HEK293 (cell line): Measurements from ENCODE around the gene DIDO1.

Experiments
- CTCF ChIA-PET: fragments of 350-600 bp; formaldehyde crosslinking; extraction: SDS; loops from one replicate; lab custom pipeline; 2021; ENCODE audit warnings: antibody characterized with exemption; lab: Yijun Ruan, JAX
- POLR2A ChIA-PET: fragments of 300-600 bp; formaldehyde crosslinking; extraction: SDS; loops from one replicate; lab custom pipeline; 2020; ENCODE audit warnings: antibody characterized with exemption, inconsistent platforms; lab: Yijun Ruan, JAX
- H3K27ac ChIP-seq: fragments of 200-500 bp; sonication (Bioruptor generic); 2 replicates; pipeline ENCODE4 v1.5.1; 2014; ENCODE audit warnings: low read depth, low read length, control low read depth, inconsistent platforms; ENCODE audit errors: extremely low read depth
- H3K36me3 ChIP-seq, 2 experiments: fragments of 200-500 bp in 1 of 2; sonication (Bioruptor generic) in 1 of 2; 1 replicate in 1 of 2; 2 replicates in 1 of 2; pipeline ENCODE4 v1.5.1; 2014 to 2017; ENCODE audit warnings: inconsistent platforms in 2 of 2, low read length in 2 of 2; ENCODE audit not compliant: control insufficient read depth in 2 of 2, insufficient read depth in 1 of 2
- H3K4me1 ChIP-seq: fragments of 200-500 bp; sonication (Bioruptor generic); 2 replicates; pipeline ENCODE4 v1.5.1; 2014; ENCODE audit warnings: mild to moderate bottlenecking, low read length, inconsistent platforms; ENCODE audit not compliant: control insufficient read depth, insufficient read depth
- H3K4me3 ChIP-seq: 2 replicates; pipeline ENCODE4 v1.5.1; 2011; ENCODE audit warnings: low read depth, mild to moderate bottlenecking, control low read depth, low read length, moderate library complexity
- H3K9me3 ChIP-seq: fragments of 200-500 bp; sonication (Bioruptor generic); 2 replicates; pipeline ENCODE4 v1.5.1; 2014; ENCODE audit warnings: low read depth, low read length, inconsistent platforms; ENCODE audit not compliant: control insufficient read depth, insufficient read depth
- GLI4 ChIP-seq: fragments of 450-650 bp; formaldehyde crosslinking; IDR thresholded peaks from 2 replicates; pipeline ENCODE4 v1.5.1; 2016; ENCODE audit warnings: missing biosample characterization, missing genetic modification characterization
- GLIS2 ChIP-seq: fragments of 450-650 bp; formaldehyde crosslinking; IDR thresholded peaks from 2 replicates; pipeline ENCODE4 v1.5.1; 2016; ENCODE audit warnings: missing biosample characterization, missing genetic modification characterization
- HOXA7 ChIP-seq: sonication (generic); formaldehyde crosslinking; IDR thresholded peaks from 2 replicates; pipeline ENCODE4 v1.8.1; 2022; ENCODE audit warnings: missing genetic modification reagents, borderline replicate concordance
- KLF7 ChIP-seq: fragments of 450-650 bp; formaldehyde crosslinking; IDR thresholded peaks from 2 replicates; pipeline ENCODE4 v1.5.1; 2016; ENCODE audit warnings: missing biosample characterization, missing genetic modification characterization, borderline replicate concordance
- OVOL3 ChIP-seq: fragments of 450-650 bp; formaldehyde crosslinking; IDR thresholded peaks from 2 replicates; pipeline ENCODE4 v1.5.1; 2016; ENCODE audit warnings: missing biosample characterization, missing genetic modification characterization
- PRDM1 ChIP-seq: fragments of 450-650 bp; formaldehyde crosslinking; IDR thresholded peaks from 2 replicates; pipeline ENCODE4; 2016; ENCODE audit warnings: missing biosample characterization, missing genetic modification characterization
- ZBTB48 ChIP-seq: fragments of 450-650 bp; formaldehyde crosslinking; IDR thresholded peaks from 2 replicates; pipeline ENCODE4 v1.5.1; 2016; ENCODE audit warnings: missing biosample characterization, missing genetic modification characterization
- ZEB2 ChIP-seq: fragments of 450-650 bp; formaldehyde crosslinking; IDR thresholded peaks from 2 replicates; pipeline ENCODE4 v1.5.1; 2016; ENCODE audit warnings: missing biosample characterization, missing genetic modification characterization
- ZNF146 ChIP-seq: fragments of 450-650 bp; formaldehyde crosslinking; IDR thresholded peaks from 2 replicates; pipeline ENCODE4 v1.5.1; 2016; ENCODE audit warnings: missing biosample characterization, missing genetic modification characterization
- ZNF19 ChIP-seq: fragments of 450-650 bp; formaldehyde crosslinking; IDR thresholded peaks from 2 replicates; pipeline ENCODE4; 2016; ENCODE audit warnings: missing biosample characterization, missing genetic modification characterization, low read depth
- ZNF211 ChIP-seq: fragments of 450-650 bp; formaldehyde crosslinking; IDR thresholded peaks from 2 replicates; pipeline ENCODE4 v1.5.1; 2016; ENCODE audit warnings: low read depth, missing biosample characterization, missing genetic modification characterization
- ZNF248 ChIP-seq: fragments of 450-650 bp; formaldehyde crosslinking; IDR thresholded peaks from 2 replicates; pipeline ENCODE4 v1.5.1; 2017; ENCODE audit warnings: missing biosample characterization, missing genetic modification characterization
- ZNF274 ChIP-seq, 2 experiments: fragments of 200-500 bp in 1 of 2; fragments of 450-650 bp in 1 of 2; sonication (Bioruptor generic) in 1 of 2; formaldehyde crosslinking in 1 of 2; IDR thresholded peaks; 2 replicates each; pipeline versions ENCODE4 v1.5.1 to v1.6.1; 2014 to 2016; ENCODE audit warnings: borderline replicate concordance in 1 of 2, inconsistent platforms in 1 of 2, low read length in 1 of 2, missing biosample characterization in 1 of 2, missing genetic modification characterization in 1 of 2
- ZNF292 ChIP-seq: fragments of 450-650 bp; formaldehyde crosslinking; IDR thresholded peaks from 2 replicates; pipeline ENCODE4 v1.5.1; 2016; ENCODE audit warnings: low read depth, missing biosample characterization, missing genetic modification characterization, borderline replicate concordance
- ZNF354C ChIP-seq: fragments of 450-650 bp; formaldehyde crosslinking; IDR thresholded peaks from 2 replicates; pipeline ENCODE4 v1.5.1; 2016; ENCODE audit warnings: missing biosample characterization, missing genetic modification characterization, low read depth, borderline replicate concordance
- ZNF362 ChIP-seq: fragments of 450-650 bp; formaldehyde crosslinking; IDR thresholded peaks from 2 replicates; pipeline ENCODE4 v1.5.1; 2016; ENCODE audit warnings: missing biosample characterization, missing genetic modification characterization
- ZNF423 ChIP-seq: fragments of 450-650 bp; formaldehyde crosslinking; IDR thresholded peaks from 2 replicates; pipeline ENCODE4 v1.5.1; 2016; ENCODE audit warnings: missing biosample characterization, missing genetic modification characterization
- ZNF585B ChIP-seq: fragments of 450-650 bp; formaldehyde crosslinking; IDR thresholded peaks from 2 replicates; pipeline ENCODE4 v1.5.1; 2016; ENCODE audit warnings: missing biosample characterization, missing genetic modification characterization
- ZNF701 ChIP-seq: fragments of 450-650 bp; formaldehyde crosslinking; IDR thresholded peaks from 2 replicates; pipeline ENCODE4 v1.5.1; 2016; ENCODE audit warnings: missing biosample characterization, missing genetic modification characterization
- ZNF777 ChIP-seq: fragments of 450-650 bp; formaldehyde crosslinking; IDR thresholded peaks from 2 replicates; pipeline ENCODE4 v1.5.1; 2017; ENCODE audit warnings: missing biosample characterization, missing genetic modification characterization, borderline replicate concordance
- ZSCAN30 ChIP-seq: fragments of 450-650 bp; IDR thresholded peaks from 2 replicates; pipeline ENCODE4 v1.5.1; 2018; ENCODE audit warnings: missing biosample characterization, mild to moderate bottlenecking, missing genetic modification characterization, moderate library complexity
- ZSCAN5A ChIP-seq: fragments of 450-650 bp; formaldehyde crosslinking; IDR thresholded peaks from 2 replicates; pipeline ENCODE4 v1.5.1; 2016; ENCODE audit warnings: missing biosample characterization, missing genetic modification characterization
- TF ChIP-seq, protein P1 (sequence below): fragments of 450-650 bp; formaldehyde crosslinking; IDR thresholded peaks from 2 replicates; pipeline ENCODE4 v1.5.1; 2016; ENCODE audit warnings: missing biosample characterization, missing genetic modification characterization
- TF ChIP-seq, protein P2 (sequence below): fragments of 450-650 bp; formaldehyde crosslinking; IDR thresholded peaks from 2 replicates; pipeline ENCODE4 v1.5.0; 2017; ENCODE audit warnings: missing biosample characterization, missing genetic modification characterization, borderline replicate concordance

DIDO1 gene

GRCh38 chr20:62839816-62840215 is 86.5 kb downstream of the DIDO1 start (continued):
- TF ChIP-seq ZNF274 (IDR thresholded peaks at IDR 0.05; ENCODE audit: low read length) (no peak), ZNF274 (tag by site-specific recombination; IDR thresholded peaks at IDR 0.05; ENCODE audit: borderline replicate concordance) (no peak), ZSCAN30 (tag by site-specific recombination) (no peak), GLI4 (tag by site-specific recombination) (no peak)

GRCh38 chr20:62839261-62839660 is 87.0 kb downstream of the DIDO1 start:
- peaks cover 0 to 44% of the 10 kb centered on the region in 2 experiments; a peak in 2 of 3 replicates for H3K36me3 ChIP-seq
- H3K4me3 ChIP-seq = no peak overlapping the region
- CTCF ChIA-PET = interaction anchor here (1.4 kb wide), 1 partner anchor 170 kb away, joined by 6 read pairs; no protein-coding TSS in a partner anchor
- H3K27ac ChIP-seq = no peak overlapping the region
- POLR2A ChIA-PET = no interaction called here
- TF ChIP-seq ZNF585B (tag by site-specific recombination) (no peak), HOXA7 (CRISPR knock-in tag) (no peak), ZNF19 (no peak), ZNF146 (tag by site-specific recombination) (no peak), GLIS2 (tag by site-specific recombination) (no peak), ZNF423 (no peak), ZNF701 (tag by site-specific recombination) (no peak), ZNF362 (tag by site-specific recombination) (no peak), ZNF211 (tag by site-specific recombination) (no peak), OVOL3 (tag by site-specific recombination) (no peak), ZBTB48 (tag by site-specific recombination) (no peak), KLF7 (tag by site-specific recombination) (no peak), ZNF777 (tag by site-specific recombination) (no peak), PRDM1 (no peak), ZEB2 (tag by site-specific recombination) (no peak)
- TF ChIP-seq, protein P1, sequence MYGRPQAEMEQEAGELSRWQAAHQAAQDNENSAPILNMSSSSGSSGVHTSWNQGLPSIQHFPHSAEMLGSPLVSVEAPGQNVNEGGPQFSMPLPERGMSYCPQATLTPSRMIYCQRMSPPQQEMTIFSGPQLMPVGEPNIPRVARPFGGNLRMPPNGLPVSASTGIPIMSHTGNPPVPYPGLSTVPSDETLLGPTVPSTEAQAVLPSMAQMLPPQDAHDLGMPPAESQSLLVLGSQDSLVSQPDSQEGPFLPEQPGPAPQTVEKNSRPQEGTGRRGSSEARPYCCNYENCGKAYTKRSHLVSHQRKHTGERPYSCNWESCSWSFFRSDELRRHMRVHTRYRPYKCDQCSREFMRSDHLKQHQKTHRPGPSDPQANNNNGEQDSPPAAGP = no peak
- H3K4me1 ChIP-seq = 0 out of 2 replicates have a peak, but pooled peaks cover 3% of the 10 kb centered on the region
- no peaks in the 10 kb centered on the region for H3K9me3 ChIP-seq

DNA sequence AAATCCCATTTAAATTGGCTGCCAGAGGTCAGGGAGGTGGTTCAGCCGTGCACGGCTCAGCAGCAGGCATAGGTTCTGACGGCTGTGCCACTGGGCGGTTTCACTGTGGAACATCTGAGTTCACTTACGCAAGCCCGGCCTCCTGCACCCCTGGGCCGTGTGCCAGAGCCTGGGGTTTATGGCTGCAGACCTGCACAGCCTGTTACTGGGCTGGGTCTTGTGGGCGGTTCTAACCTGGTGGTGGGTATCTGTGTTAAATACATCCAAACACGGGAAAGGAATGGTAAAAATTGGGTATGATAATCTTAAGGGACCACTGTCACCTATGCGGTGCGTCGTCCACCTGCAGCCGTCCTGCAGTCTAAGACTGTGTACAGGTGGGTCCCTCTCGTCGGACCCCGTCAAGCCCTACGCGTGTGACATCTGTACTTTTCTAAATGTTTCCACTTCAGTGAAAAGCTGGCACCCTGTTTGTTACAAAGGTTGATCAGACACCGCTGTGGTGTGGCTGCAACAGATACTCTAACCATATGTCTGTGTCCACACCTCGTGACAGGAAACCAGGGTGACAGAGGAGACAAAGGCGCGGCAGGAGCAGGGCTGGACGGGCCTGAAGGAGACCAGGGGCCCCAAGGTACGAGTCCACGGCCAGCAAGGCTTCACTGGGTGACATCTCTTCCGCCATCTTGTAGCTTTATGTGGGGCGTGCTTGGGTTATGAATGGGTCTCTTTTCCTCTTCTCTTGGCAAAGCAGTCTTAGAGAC is 88.0 kb downstream of the DIDO1 start:
- POLR2A ChIA-PET = no interaction called here
- no peak overlapping the region for H3K4me3 ChIP-seq
- no peak for TF ChIP-seq ZNF292 (tag by site-specific recombination)
- TF ChIP-seq, protein P2, sequence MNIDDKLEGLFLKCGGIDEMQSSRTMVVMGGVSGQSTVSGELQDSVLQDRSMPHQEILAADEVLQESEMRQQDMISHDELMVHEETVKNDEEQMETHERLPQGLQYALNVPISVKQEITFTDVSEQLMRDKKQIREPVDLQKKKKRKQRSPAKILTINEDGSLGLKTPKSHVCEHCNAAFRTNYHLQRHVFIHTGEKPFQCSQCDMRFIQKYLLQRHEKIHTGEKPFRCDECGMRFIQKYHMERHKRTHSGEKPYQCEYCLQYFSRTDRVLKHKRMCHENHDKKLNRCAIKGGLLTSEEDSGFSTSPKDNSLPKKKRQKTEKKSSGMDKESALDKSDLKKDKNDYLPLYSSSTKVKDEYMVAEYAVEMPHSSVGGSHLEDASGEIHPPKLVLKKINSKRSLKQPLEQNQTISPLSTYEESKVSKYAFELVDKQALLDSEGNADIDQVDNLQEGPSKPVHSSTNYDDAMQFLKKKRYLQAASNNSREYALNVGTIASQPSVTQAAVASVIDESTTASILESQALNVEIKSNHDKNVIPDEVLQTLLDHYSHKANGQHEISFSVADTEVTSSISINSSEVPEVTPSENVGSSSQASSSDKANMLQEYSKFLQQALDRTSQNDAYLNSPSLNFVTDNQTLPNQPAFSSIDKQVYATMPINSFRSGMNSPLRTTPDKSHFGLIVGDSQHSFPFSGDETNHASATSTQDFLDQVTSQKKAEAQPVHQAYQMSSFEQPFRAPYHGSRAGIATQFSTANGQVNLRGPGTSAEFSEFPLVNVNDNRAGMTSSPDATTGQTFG (tag by site-specific recombination) = no peak
- TF ChIP-seq ZNF248 (tag by site-specific recombination) = no peak
- no peak for TF ChIP-seq ZNF354C (tag by site-specific recombination)
- no peak for TF ChIP-seq ZSCAN5A

More for the DNA sequence above, 88.0 kb downstream of the DIDO1 start:
- peaks cover 3% of the 10 kb centered on the region; the same call in 1 of the 2 replicates for H3K4me1 ChIP-seq
- H3K36me3 ChIP-seq = peaks cover 0 to 39% of the 10 kb centered on the region in 2 experiments; a peak in 1 of 3 replicates
- H3K27ac ChIP-seq = no peak overlapping the region
- CTCF ChIA-PET = interaction anchor here (1.4 kb wide), 1 partner anchor 171 kb away, joined by 6 read pairs; no protein-coding TSS in a partner anchor
- no peaks in the 10 kb centered on the region for H3K9me3 ChIP-seq
